ENCODE measurements around the gene CUBN.
"Not testable (repeated sequence)": the region's sequence is repeated elsewhere in the genome, so short reads cannot be mapped to it uniquely, and the experiment has no call there.

The CUBN gene

DNA sequence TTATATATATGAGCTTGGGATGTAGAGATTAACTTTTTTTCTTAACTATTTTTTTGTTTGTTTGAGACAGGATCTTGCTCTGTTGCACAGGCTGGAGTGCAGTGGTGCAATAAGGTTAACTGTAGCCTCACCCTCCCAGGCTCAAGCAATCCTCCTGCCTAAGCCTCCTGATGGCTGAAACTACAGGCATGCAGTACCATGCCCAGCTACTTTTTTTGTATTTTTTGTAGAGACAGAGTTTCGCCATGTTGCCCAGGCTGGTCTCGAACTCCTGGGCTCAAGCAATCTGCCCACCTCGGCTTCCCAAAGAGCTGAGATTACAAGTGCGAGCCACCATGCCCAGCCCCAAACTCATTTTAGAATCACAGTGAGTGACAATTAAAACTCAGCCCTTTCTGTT, 105.2 kb downstream of the CUBN start:
- no peak overlapping the region for H3K27ac ChIP-seq

DNA sequence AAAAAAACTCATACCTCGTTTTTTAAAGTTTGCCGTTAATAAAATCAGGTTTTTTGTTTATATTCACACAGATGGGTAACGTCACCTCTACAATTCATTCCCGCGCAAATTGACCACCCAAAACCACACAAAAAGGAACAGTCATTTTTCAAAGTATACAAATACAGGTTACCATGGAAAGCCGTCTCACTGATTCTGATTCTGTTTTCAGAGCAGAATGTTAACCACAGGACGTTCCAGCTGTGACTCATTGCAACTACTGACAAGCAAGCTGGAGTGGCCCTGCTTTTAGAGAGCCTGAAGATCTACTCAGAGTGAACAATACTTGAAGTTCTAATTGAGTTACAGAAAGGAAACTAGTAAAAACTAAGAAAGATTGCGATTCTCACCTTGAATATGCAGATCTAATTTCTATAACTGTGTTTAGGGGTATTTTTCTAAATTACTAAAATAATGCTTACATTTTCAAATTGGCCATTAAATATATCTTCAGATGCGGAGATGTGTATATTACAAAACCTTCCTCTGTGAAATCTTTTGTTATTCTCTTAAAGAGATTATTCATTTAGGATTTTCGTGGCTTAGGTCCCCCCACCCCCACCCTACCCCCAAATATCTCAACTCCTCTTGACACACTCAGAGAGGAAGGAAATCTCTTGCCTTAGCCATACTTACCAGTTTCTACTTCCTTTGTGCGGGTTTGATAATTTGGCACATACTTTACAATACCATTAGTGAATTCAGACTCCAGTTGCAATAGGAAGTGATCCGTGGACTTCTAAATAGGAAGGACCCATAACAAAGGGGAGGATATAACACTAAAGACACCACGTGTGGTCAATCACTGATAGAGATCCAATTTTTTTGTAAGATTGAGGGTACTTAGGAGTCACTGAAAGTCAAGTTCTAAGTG, 106.0 kb downstream of the CUBN start:
- TF ChIP-seq, protein P1, sequence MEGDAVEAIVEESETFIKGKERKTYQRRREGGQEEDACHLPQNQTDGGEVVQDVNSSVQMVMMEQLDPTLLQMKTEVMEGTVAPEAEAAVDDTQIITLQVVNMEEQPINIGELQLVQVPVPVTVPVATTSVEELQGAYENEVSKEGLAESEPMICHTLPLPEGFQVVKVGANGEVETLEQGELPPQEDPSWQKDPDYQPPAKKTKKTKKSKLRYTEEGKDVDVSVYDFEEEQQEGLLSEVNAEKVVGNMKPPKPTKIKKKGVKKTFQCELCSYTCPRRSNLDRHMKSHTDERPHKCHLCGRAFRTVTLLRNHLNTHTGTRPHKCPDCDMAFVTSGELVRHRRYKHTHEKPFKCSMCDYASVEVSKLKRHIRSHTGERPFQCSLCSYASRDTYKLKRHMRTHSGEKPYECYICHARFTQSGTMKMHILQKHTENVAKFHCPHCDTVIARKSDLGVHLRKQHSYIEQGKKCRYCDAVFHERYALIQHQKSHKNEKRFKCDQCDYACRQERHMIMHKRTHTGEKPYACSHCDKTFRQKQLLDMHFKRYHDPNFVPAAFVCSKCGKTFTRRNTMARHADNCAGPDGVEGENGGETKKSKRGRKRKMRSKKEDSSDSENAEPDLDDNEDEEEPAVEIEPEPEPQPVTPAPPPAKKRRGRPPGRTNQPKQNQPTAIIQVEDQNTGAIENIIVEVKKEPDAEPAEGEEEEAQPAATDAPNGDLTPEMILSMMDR (conservative IDR thresholded peaks at IDR 0.05) = no peak
- no peak overlapping the region for H3K27ac ChIP-seq

More for the DNA sequence above, 105.2 kb downstream of the CUBN start:
- TF ChIP-seq, protein P1 (conservative IDR thresholded peaks at IDR 0.05) = no peak
- TF ChIP-seq ZFX (IDR thresholded peaks at IDR 0.05) = no peak

DNA sequence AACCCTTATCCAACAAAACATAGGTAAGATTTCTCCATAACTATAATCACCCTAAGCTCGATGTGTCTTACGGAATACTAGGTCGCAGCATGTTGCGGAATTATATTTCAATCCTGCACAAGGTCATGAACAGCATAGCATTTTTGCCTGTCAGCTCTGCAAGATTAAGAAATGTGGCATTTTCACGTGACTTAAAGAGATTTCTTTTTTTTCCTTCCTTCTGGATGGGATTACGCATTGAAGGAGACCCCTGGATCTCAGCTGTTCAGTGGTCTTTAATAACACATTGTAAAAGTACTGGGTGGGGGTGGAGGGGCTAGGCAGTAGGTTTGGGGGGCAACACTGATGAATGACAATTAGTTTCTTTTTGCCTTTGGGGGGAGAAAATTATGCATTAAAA, 106.7 kb downstream of the CUBN start:
- no peak overlapping the region for H3K27ac ChIP-seq
- no peak for TF ChIP-seq ZFX (IDR thresholded peaks at IDR 0.05)
- TF ChIP-seq, protein P1 (conservative IDR thresholded peaks at IDR 0.05) = no peak

DNA sequence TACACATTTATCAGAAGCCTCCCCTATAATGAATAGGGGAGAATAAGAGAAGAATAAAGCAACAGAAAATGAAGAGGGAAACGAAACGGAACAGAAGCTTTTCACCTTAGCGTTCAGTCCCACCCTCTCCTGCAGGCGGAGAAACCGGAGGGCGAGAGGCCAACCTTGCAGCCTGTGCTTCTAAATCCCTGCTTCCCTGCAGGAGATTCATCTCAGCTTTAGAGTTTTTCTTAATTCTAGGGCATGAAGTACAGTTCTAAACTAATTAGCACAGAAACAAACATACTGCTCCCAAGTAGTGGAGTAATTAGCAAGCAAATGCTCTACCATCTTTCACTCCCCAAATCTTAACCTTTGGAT, 107.2 kb downstream of the CUBN start:
- H3K27ac ChIP-seq = no peak overlapping the region
- TF ChIP-seq, protein P1 (conservative IDR thresholded peaks at IDR 0.05) = no peak
- TF ChIP-seq ZFX (IDR thresholded peaks at IDR 0.05) = no peak

DNA sequence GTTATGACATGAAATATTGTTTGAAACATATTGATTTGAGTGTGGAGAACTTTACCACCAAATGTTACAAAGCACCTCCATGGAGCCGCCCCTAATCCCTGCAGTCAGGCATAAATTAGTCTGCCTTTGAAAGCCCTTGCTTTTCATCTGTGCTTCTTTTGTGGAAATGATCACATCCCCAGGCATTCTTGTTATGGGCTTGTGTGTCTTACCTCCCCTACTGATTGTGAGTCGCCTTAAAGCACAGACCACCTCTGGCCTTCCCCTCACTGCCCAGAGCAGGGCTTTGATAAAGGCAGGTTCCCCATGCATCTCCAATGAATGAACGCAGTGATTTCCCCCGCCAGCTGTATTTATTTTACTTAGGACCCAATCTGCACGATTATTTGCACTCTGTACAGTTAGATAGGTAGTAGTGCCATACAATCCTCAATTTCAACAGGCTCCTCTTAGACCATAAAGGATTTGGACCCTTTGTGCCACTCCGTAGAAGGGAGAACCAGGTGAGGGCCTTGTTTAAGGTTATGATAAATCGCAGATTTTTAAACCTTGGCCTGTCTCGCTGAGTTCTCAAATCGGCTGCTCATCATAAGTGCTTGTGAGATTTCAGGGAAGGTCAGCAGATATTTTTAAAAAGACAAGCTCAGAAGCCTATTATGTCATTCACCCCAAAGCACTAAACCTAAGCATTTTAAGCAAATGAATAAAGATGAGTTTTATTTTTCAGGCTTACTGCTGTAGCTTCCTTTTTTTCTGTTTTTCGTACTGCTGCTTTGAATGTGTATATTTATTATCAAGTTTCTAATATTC, 107.8 kb downstream of the CUBN start:
- TF ChIP-seq, protein P1 (conservative IDR thresholded peaks at IDR 0.05) = no peak
- H3K27ac ChIP-seq = no peak overlapping the region

DNA sequence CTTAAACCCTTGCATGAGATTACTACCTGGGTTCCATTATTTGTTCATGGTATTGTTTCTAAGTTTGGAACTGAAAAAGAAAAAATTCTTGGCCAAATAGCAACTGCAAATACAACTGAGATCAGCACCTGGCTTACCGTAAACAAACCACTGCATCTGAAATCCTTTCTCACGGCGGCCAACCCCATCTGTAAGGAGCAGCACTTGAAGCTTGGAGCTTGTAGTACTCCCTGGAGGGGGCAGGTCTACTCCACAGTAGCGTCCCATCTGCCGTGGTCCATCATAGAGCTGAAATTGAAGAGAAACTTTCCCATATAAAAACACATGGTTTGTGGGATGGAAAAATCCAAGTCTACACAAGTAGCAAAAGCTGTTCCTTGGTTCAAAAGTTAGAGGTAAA, 109.9 kb downstream of the CUBN start:
- TF ChIP-seq, protein P1 (conservative IDR thresholded peaks at IDR 0.05) = no peak
- no peak for TF ChIP-seq ZFX (IDR thresholded peaks at IDR 0.05)
- H3K27ac ChIP-seq = no peak overlapping the region

DNA sequence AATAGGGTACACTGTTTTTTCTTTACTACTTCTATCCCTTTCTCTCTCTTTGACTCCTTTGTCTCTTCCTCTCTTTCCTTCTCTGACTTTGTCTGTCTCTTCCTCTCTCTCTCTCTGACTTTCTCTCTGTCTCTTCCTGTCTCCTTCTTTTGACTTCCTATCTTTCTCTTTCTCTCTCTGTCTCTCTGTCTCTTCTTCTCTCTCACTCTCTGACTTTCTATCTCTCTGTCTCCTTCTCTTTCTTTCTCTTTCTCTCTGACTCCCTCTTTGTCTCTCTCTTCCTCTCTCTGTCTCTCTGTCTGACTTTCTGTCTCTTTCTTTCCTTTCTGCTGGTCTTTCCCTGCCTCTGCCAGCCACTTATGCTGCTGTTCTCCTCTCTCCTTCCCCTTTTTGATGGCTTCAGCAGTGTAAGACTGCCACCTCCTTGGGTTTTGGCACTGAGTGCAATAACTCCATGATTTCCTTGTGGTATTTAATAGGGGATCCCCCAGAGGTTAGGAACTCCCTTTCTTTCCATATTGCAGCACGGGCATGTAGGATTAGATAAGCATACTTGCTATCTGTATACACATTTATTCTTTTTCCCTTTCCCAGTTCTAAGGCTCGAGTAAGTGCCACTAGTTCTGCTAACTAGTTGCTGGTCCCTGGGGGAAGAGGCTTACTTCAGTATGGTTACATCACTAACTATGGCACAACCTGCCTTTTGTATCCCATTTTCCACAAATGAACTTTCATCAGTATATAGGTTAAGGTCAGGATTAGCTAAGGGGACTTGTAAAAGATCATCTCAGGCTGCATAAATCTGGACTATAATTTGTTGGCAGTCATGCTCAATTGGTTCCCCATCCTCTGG, 116.3 kb downstream of the CUBN start:
- not testable (repeated sequence) for H3K27ac ChIP-seq

DNA sequence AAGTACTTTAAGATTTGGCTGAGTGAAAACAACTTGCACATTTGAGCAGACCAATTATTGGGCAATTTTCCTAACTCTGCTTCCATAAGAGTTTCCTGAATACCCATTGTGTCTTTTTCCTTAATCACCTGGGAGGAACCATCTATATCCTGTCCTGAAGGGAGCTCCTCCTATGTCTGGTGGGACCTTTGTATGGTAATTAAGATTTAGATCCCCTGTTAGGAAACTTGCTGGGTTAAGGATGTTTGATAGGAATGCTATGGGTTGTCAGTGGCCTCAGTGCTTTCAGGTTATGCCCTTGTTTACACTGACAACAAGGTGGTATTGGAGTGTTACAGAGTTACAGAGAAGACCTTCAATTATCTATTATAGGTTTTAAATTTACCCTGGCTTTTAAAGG, 116.9 kb downstream of the CUBN start:
- not testable (repeated sequence) for H3K27ac ChIP-seq
